Activated effector memory CD4-positive, alpha-beta T cell treated with Interleukin-2 at 50 U/mL for 16 hours (primary cell): Measurements from ENCODE around the gene ZNF594.
"Not testable (repeated sequence)": the region's sequence is repeated elsewhere in the genome, so short reads cannot be mapped to it uniquely, and the experiment has no call there.

ENCODE experiments used
- DNase-seq: peaks from one replicate; pipeline ENCODE4 v3.0.0-alpha.2; 2020

Gene ZNF594

GRCh38 chr17:5200360-5200759 is 8.7 kb upstream of the ZNF594 start:
- no peak for DNase-seq

GRCh38 chr17:5198472-5198871 is 6.8 kb upstream of the ZNF594 start:
- DNase-seq: no peak

- DNase-seq: no peak
Measured at GRCh38 chr17:5194346-5194745, 2.7 kb upstream of the ZNF594 start.

DNA sequence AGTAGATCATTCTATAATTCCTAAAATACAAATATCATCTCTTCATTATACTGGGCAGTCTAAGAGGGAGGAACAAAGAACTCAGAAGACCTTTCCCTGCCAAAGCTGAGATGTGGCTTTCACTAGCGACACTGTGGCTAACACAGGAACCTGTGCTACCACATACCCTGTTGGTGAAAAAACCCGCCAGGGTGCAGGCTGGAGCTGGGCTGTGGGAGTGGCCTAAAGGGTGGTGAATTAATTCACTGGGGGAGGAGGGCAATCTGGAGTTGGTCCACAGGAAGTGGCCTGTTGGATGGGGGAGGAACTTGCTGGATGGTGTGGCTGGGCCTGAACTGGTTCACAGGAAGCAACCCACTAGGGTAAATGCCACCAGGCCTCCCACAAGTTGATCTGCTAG is 7.4 kb downstream of the ZNF594 start:
- no peak for DNase-seq

DNA sequence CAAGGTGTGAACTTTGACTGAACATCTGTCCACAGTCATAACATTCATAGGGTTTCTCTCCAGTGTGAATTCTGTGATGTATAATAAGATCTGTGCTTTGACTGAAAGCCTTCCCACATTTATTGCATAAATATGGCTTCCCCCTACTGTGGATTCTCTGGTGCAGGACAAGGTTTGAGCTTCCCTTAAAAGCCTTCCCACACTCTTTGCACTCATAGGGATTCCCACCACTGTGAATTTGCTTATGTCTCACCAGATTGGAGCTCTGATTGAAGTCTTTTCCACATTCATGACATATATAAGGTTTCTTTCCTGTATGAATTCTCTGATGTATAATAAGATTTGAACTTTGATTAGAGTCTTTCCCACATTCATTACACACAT is 8.3 kb downstream of the ZNF594 start:
- no peak for DNase-seq

DNA sequence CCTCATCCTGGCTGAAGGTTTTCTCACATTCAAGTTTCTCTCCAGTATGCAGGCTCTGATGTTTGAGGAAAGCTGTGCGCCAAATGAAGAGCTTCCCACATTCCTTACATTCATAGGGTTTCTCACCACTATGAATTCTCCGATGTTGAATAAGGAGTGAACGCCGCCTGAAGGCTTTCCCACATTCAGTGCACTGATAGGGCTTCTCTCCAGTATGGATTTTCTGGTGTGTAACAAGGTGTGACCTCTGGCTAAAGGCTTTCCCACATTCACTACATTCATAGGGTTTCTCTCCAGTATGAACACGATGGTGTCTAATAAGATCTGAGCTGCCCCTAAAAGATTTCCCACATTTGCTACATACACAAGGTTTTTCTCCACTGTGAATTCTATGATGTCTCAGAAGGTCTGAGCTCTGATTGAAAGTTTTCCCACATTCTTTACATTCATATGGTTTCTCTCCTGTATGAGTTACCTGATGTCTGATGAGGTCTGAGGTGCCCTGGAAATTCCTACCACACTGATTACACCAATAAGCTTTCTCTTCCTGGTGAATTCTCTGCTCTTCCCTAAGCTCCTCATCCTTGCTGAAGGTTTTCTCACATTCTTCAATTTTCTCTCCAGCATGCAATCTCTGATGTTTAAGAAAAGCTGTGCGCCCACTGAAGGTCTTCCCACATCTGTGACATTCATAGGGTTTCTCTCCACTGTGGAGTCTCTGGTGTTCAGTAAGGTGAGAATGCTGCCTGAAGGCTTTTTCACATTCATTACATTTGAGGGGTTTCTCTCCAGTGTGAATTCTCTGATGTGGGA is 8.9 kb downstream of the ZNF594 start:
- DNase-seq: no peak

GRCh38 chr17:5181509-5182305 is 10.0 kb downstream of the ZNF594 start:
- no peak for DNase-seq

DNA sequence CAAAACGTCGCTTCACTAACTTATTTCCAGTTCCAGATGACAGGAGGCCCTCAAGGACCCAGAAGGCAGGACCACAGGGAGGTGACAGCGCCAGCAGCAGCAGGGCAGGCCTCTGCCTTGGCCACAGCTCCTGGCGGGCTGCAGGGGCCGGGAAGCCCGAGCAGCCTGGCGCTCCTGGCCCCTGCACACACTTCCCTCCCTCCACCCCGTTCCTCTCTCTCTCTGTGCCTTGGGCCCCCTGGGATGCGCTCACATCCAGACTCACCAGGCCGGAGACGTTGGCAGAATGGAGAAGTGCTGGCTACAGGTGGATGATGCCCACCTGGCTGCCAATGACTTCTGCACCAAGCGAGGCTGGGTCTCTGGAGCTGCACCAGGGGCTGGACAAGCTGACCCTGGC is 12.7 kb downstream of the ZNF594 start:
- no peak for DNase-seq

GRCh38 chr17:5175027-5175426 is 16.6 kb downstream of the ZNF594 start:
- DNase-seq: not testable (repeated sequence)

DNA sequence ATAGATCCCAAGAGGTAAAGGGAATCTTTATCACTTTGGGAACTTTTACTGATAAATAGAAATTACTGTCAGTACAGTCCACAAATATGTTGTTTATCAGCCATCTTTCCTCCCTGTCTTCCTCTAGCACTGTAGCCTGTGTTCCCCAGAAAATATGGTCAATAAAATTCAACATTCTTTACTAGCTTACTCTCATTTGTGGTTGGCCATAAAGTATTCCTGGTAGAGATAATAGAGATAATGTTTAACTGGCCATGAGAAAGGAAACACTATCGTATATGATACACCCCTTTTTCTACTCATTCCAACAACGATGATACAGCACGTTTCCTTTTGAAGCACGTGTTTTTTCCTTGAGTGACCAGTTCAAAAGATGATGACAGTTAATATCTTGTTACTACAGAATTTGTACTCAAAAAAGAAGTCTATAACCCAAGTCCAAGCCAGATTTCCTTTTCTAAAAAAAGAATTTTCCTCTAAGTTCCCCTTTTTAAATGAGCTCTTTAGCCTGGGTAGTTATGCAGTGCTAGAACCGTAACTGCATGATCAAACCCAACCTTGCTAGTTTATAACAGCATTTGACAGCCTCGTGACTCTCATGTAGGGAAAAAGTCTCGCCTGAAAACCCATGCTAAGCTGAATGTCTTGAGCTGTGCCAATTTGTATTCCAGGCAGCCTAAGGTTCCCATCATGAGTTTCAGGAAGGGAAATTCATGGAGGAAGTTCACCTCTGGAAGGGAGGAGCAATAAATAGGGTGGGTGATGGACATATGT is 25.7 kb downstream of the ZNF594 start:
- DNase-seq: not testable (repeated sequence)

DNA sequence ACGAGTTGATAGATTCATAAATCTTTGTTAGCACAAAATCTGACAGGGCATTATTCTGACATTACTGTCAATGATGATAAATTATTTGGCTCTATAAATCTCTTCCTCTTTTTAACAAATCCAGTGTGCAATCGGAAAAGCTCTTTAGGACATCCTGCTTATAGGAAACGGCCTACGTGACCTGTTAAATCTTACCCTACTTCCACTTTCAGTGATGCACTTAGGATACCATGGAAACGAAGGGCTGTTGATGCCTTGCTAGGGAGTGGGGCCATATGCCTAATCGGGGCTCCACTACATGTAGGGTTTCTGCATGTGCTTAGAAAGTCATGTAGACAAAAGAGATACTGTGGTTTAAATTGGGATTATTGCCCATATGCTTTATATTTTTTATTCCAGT is 27.2 kb downstream of the ZNF594 start:
- no peak for DNase-seq

DNA sequence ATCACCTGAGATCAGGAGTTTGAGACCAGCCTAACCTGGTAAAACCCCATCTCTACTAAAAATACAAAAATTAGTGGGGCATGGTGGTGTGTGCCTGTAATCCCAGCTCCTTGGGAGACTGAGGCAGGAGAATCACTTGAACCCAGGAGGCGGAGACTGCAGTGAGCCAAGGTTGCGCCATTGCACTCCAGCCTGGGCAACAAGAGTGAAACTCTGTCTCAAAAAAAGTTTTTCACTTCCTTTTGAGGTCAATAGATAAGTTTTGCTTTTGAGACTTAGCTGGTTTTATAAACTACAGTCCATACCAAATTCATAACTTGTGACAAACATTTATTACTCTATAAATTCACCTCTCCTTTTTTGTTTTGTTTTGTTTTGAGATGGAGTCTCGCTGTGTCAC is 29.9 kb downstream of the ZNF594 start:
- not testable (repeated sequence) for DNase-seq

- not testable (repeated sequence) for DNase-seq
Measured at GRCh38 chr17:5160702-5161101, 31.0 kb downstream of the ZNF594 start.

DNA sequence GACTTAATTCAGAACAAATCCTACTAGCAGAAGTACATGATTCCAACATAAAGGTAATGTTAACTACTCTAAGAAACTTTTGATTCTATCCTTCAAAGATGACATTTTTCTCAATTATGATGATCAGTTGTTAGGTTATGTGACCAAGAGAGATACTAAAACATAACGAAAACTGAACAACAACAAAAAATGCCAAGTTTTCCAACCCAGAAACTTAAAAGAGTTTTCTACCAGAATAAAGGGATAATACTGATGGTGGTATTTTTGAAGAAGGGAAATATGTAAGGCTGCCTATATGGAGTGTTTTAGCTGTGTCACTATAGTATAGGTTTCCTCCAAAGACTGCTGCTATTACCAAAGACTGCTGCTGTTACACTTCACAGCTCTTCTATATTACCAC is 45.5 kb downstream of the ZNF594 start:
- not testable (repeated sequence) for DNase-seq

- DNase-seq: not testable (repeated sequence)
Measured at GRCh38 chr17:5142877-5143276, 48.8 kb downstream of the ZNF594 start.

- no peak for DNase-seq
Measured at GRCh38 chr17:5139458-5139732, 52.3 kb downstream of the ZNF594 start.

DNA sequence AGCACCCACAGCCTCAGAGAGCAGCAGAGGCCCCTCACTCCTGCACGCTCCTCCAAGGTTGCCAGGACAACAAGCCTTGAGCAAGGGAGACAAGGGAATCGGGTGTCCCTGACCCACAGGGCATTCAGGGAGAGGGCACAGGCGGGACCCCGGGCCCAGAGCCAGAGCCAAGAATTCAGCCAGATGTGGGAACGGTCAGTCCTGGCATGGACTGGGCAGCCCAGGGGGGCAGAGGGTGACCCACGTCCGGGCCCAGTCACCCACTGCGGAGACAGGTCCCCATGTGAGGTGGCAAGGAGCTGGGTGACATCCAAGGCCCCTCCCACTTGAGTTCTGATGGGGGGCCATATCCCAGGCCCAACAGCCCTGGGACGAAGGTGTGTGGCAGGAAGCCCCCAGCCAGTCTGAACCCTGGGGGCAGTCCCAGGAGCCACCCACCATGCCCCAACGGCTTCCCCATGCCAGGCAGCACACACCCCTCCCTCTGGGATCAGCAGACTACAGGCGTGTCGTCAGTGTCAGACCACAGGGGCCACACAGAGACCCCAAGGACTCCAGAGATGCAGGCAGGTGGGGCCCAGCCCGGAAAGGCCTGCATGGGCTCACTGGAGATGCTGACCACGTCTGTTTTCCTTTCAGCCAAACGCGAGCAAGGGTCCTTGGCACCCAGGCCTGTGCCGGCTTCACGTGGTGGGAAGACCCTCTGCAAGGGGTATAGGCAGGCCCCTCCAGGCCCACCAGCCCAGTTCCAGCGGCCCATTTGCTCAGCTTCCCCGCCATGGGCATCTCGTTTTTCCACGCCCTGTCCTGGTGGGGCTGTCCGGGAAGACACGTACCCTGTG is 52.8 kb downstream of the ZNF594 start:
- DNase-seq: no peak

GRCh38 chr17:5138198-5138544 is 53.5 kb downstream of the ZNF594 start:
- DNase-seq: not testable (repeated sequence)

DNA sequence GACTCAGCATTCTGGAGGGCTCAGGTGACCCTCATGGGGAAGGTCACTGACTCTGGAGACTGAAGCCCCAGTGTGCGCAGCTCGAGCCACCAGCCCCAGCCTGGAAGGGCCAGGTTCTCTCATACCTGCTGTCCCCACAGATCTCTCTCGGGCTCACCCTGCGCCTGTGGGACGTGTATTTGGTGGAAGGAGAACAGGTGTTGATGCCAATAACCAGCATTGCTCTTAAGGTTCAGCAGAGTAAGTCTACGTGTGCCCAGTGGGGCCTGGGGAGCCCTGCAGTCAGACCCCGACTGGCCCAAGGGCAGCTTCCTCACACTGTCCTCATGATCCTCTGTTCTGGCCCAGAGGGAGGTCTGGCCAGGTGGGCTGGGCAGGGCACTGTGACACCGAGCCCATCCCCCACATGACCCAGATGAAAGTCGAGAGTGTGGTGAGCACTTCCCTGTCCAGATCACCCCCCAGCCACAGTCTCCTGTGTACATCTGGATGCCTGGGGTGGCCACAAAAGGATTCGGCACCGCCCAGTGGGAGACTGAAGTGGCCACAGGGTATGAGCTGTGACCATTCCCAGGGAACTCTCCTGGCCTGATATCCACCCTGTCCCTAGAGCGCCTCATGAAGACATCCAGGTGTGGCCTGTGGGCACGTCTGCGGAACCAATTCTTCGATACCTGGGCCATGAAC is 54.0 kb downstream of the ZNF594 start:
- not testable (repeated sequence) for DNase-seq

- DNase-seq: not testable (repeated sequence)
Measured at GRCh38 chr17:5136580-5137412, 54.9 kb downstream of the ZNF594 start.
